NCI-H1092 treated with DMSO at 0.1 percent for 48 hours (cell line): ENCODE measurements around the gene KAT6B.
A peak's percentile ranks its signal among the peaks of the same experiment; 100 is the strongest.

Source experiments
- DNase-seq: peaks from one replicate; lab custom pipeline; 2025; lab: John Stamatoyannopoulos, UW

KAT6B gene

GRCh38 chr10:74921744-74922143, 95.3 kb downstream of the KAT6B start:
- DNase-seq: peak; percentile 1

GRCh38 chr10:74922921-74923320, 96.5 kb downstream of the KAT6B start:
- no peak for DNase-seq

GRCh38 chr10:74923556-74923955, 97.2 kb downstream of the KAT6B start:
- DNase-seq: no peak

- DNase-seq: no peak
Measured at GRCh38 chr10:74924251-74924963, 98.0 kb downstream of the KAT6B start.

GRCh38 chr10:74925291-74925690, 98.9 kb downstream of the KAT6B start:
- no peak for DNase-seq

GRCh38 chr10:74925708-74926107, 99.3 kb downstream of the KAT6B start:
- peak; percentile 8 for DNase-seq

- no peak for DNase-seq
Measured at GRCh38 chr10:74926791-74927585, 100.6 kb downstream of the KAT6B start.

- no peak for DNase-seq
Measured at GRCh38 chr10:74927701-74928100, 101.3 kb downstream of the KAT6B start.

- DNase-seq: no peak
Measured at GRCh38 chr10:74928742-74929191, 102.4 kb downstream of the KAT6B start.

- no peak for DNase-seq
Measured at GRCh38 chr10:74929197-74929596, 102.8 kb downstream of the KAT6B start.

GRCh38 chr10:74930965-74931364, 104.6 kb downstream of the KAT6B start:
- peak; percentile 29 for DNase-seq

- DNase-seq: peak; percentile 76
Measured at GRCh38 chr10:74932648-74933047, 106.2 kb downstream of the KAT6B start.

- DNase-seq: no peak
Measured at GRCh38 chr10:74934100-74934812, 107.9 kb downstream of the KAT6B start.

GRCh38 chr10:74936577-74937265, 110.3 kb downstream of the KAT6B start:
- DNase-seq: peak; percentile 2

- DNase-seq: no peak
Measured at GRCh38 chr10:74937266-74937856, 111.0 kb downstream of the KAT6B start.

- no peak for DNase-seq
Measured at GRCh38 chr10:74944205-74944604, 117.8 kb downstream of the KAT6B start.

GRCh38 chr10:74947781-74948401, 121.5 kb downstream of the KAT6B start:
- peak; percentile 80 for DNase-seq

GRCh38 chr10:74949034-74949832, 122.8 kb downstream of the KAT6B start:
- no peak for DNase-seq

GRCh38 chr10:74949843-74950765, 123.7 kb downstream of the KAT6B start:
- no peak for DNase-seq
